Measurements from ENCODE around the gene KIF24. TPM values are rescaled to one million over a fixed set of nuclear protein-coding genes. Genes with fewer than 3 reads are reported as not detected.
"Not testable (repeated sequence)": the region's sequence is repeated elsewhere in the genome, so short reads cannot be mapped to it uniquely, and the experiment has no call there.

KIF24 gene
- total and polyA plus RNA-seq, 9 donors: 0.47 to 3.2 (median 1.00) TPM

DNA sequence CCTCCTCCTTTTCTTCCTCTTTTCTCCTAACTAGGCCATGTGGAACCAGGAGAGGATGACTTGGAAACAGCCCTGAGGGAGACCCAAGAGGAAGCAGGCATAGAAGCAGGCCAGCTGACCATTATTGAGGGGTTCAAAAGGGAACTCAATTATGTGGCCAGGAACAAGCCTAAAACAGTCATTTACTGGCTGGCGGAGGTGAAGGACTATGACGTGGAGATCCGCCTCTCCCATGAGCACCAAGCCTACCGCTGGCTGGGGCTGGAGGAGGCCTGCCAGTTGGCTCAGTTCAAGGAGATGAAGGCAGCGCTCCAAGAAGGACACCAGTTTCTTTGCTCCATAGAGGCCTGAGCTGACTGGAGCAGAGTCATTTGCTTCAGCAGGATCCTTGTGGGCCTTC lies 14.0 kb upstream of the KIF24 start:
- H3K27ac ChIP-seq: no peak overlapping the region
- TF ChIP-seq EP300 (IDR thresholded peaks at IDR 0.05): no peak
- no peaks in the 10 kb centered on the region for H3K36me3 ChIP-seq
- no peaks in the 10 kb centered on the region for H3K4me1 ChIP-seq (ENCODE audit: insufficient read depth)
- H3K27me3 ChIP-seq: no peaks in the 10 kb centered on the region
- intact Hi-C loops (cut with DNase I): no loop called here
- H3K9me3 ChIP-seq: no peaks in the 10 kb centered on the region
- no peak overlapping the region for H3K4me3 ChIP-seq
- peak; percentile 21 to 73 (median 58) for DNase-seq
- WGBS, 3 donors: 73 to 81% (median 77%) methylated on average over 5 of the region's 5 CpGs

DNA sequence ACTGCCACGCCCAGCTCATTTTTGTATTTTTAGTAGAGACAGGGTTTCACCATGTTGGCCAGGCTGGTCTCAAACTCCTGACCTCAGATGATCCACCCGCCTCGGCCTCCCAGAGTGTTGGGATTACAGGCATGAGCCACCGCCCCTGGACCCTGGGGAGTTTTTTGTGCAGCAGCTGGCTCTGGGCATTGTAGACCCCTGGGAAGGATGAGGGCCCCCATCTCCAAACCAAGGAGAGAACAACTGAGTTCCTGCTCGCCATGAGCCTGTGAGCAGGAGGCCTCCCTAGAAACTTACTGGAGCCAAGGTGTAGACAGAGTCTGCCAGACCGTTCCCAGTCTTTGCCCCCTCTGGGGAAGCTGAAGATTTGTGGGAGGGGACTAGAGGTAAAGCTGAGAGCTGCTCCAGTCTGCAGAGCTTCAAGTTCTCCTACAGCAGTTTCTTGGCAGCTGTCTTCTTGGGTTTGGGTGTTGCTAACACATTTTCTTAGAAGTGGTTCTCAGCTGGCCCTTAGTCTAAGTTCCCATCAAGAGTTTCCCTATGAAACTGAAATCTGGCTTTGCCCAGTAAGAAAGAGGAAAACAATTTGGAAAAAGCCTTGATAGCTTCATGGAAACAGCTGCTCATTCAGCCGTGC lies 12.7 kb upstream of the KIF24 start:
- Histone ChIP-seq H3K4me1 (ENCODE audit: insufficient read depth) (no peaks in the 10 kb centered on the region), H3K36me3 (no peaks in the 10 kb centered on the region), H3K9me3 (no peaks in the 10 kb centered on the region), H3K4me3 (no peak overlapping the region), H3K27me3 (no peaks in the 10 kb centered on the region), H3K27ac (no peak overlapping the region)
- DNase-seq: no peak
- 78 to 89% (median 83%) methylated on average over 7 of the region's 7 CpGs for WGBS, 3 donors
- intact Hi-C loops (cut with DNase I): no loop called here
- TF ChIP-seq, protein P1, sequence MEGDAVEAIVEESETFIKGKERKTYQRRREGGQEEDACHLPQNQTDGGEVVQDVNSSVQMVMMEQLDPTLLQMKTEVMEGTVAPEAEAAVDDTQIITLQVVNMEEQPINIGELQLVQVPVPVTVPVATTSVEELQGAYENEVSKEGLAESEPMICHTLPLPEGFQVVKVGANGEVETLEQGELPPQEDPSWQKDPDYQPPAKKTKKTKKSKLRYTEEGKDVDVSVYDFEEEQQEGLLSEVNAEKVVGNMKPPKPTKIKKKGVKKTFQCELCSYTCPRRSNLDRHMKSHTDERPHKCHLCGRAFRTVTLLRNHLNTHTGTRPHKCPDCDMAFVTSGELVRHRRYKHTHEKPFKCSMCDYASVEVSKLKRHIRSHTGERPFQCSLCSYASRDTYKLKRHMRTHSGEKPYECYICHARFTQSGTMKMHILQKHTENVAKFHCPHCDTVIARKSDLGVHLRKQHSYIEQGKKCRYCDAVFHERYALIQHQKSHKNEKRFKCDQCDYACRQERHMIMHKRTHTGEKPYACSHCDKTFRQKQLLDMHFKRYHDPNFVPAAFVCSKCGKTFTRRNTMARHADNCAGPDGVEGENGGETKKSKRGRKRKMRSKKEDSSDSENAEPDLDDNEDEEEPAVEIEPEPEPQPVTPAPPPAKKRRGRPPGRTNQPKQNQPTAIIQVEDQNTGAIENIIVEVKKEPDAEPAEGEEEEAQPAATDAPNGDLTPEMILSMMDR (IDR thresholded peaks at IDR 0.05): no peak
- TF ChIP-seq POLR2A (IDR thresholded peaks at IDR 0.05) (no peak), EP300 (IDR thresholded peaks at IDR 0.05) (no peak)

DNA sequence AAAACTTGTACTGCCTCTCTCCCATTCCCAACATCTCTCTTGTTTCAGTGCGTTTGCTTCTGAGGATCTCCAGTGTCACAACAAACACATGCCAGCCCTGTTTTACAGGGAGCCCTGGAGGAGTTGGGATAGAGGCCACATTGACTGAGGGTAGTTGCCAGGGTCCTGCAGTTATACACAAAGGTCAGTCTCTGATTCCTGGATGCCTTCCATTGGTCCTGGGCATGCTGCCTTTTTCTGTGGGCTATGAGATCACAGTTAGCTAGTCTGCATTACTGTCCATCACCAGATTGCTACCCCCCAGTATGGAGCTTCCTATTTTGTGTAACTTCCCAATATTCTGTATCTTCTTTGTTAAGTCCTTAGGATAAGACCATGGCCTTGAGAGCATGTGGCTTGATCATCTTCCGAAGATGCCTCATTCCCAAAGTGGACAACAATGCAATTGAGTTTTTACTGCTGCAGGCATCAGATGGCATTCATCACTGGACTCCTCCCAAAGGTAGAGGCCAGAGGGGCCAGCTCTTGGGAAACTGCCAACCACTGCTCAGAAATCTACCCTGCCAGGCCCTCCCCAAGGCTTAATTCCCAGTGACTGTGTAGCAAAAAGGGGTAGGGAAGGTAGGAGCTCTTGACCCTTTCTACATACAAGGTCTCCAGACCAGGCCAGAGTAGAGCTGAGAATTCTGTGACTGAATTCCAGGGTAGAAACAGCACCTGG lies 9.8 kb upstream of the KIF24 start:
- intact Hi-C loops (cut with DNase I): loop anchor here in 2 of 4 donors (10.0 kb wide), 1 partner anchor 266 kb away; no protein-coding TSS in a partner anchor
- no peak overlapping the region for H3K4me3 ChIP-seq
- no peaks in the 10 kb centered on the region for H3K27me3 ChIP-seq
- H3K9me3 ChIP-seq: no peaks in the 10 kb centered on the region
- WGBS, 3 donors: 68 to 77% (median 70%) methylated on average over 2 of the region's 2 CpGs
- H3K4me1 ChIP-seq (ENCODE audit: insufficient read depth): no peaks in the 10 kb centered on the region
- H3K36me3 ChIP-seq: no peaks in the 10 kb centered on the region
- DNase-seq: no peak
- H3K27ac ChIP-seq: no peak overlapping the region
- TF ChIP-seq EP300 (IDR thresholded peaks at IDR 0.05) (no peak), POLR2A (IDR thresholded peaks at IDR 0.05) (no peak)
- TF ChIP-seq, protein P1 (IDR thresholded peaks at IDR 0.05): no peak

DNA sequence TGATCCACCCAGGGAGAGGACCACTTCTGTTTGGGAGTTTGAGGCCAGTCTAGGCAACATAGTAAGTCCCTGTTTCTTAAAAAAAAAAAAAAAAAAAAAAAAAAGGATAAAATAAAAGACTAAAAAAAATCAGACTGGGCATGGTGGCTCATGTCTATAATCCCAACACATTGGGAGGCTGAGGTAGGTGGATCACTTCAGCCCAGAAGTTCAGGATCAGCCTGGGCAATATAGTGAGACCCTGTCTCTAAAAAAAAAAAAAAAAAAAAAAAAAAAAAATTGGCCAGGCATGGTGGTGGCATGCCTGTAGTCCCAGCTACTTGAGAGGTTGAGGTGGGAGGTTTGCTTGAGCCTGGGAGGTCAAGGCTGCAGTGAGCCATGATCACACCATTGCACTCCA lies 9.0 kb upstream of the KIF24 start:
- not testable (repeated sequence) for H3K4me1 ChIP-seq (ENCODE audit: insufficient read depth); H3K36me3 ChIP-seq; H3K27me3 ChIP-seq; H3K27ac ChIP-seq; H3K9me3 ChIP-seq; DNase-seq; H3K4me3 ChIP-seq
- intact Hi-C loops (cut with DNase I): loop anchor here in 2 of 4 donors (10.0 kb wide), 1 partner anchor 267 kb away; no protein-coding TSS in a partner anchor

DNA sequence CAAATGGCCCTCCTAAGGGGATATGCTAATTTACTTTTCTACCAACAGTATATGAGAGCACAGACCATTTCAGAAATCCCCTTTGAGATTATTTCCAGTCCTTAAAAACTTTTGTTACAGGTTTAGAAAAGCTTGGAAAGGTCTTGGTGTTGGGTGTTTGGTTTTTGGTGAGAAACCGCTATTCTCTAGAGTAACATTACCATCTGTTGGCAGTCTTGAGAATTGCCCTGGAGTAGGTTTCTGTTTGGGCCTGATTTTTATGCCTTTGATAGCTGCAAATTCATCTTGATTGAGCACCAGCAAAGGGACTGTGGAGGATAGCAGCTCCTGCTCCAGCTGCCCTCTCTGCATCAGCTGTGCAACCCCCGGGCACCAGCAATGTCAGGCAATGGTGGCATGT lies 8.3 kb upstream of the KIF24 start:
- intact Hi-C loops (cut with DNase I): loop anchor here in 2 of 4 donors (10.0 kb wide), 1 partner anchor 267 kb away; no protein-coding TSS in a partner anchor
- TF ChIP-seq, protein P1 (IDR thresholded peaks at IDR 0.05): no peak
- no peak for TF ChIP-seq POLR2A (IDR thresholded peaks at IDR 0.05)
- TF ChIP-seq EP300 (IDR thresholded peaks at IDR 0.05): no peak
- Histone ChIP-seq H3K4me3 (no peak overlapping the region), H3K27me3 (no peaks in the 10 kb centered on the region), H3K4me1 (ENCODE audit: insufficient read depth) (no peaks in the 10 kb centered on the region), H3K36me3 (no peaks in the 10 kb centered on the region), H3K9me3 (no peaks in the 10 kb centered on the region), H3K27ac (no peak overlapping the region)
- no peak for DNase-seq
- WGBS, 3 donors: 84 to 94% (median 88%) methylated on average over 2 of the region's 2 CpGs
